Measurements from ENCODE around the gene KCNC1. TPM values are rescaled to one million over a fixed set of nuclear protein-coding genes. Genes with fewer than 3 reads are reported as not detected.

The KCNC1 gene
- total and polyA plus RNA-seq, 2 of the 4 experiments (the other 2 are of a cell fraction), result 0.03 TPM; not detected in 1

- in situ Hi-C loops (cut with MboI; ENCODE audit: low sequenced_read_pairs) (no loop called here), dilution Hi-C loops (cut with HindIII; ENCODE audit: low sequenced_read_pairs, unreplicated experiment) (no loop called here)
- H3K9ac ChIP-seq (ENCODE audit: low read depth, low read length), result no peak overlapping the region
Measured at GRCh38 chr11:17799147-17799546, 64.6 kb downstream of the KCNC1 start.

More at GRCh38 chr11:17799147-17799546, 64.6 kb downstream of the KCNC1 start:
- H3K14ac ChIP-seq (replicated peaks; ENCODE audit: low read depth, low read length), result no peak overlapping the region
- intact Hi-C loops (cut with micrococcal nuclease), result no loop called here
- no peak overlapping the region for H3K4me3 ChIP-seq (ENCODE audit: insufficient read depth, low read depth, low read length)
- no peaks in the 10 kb centered on the region for H3K79me1 ChIP-seq (ENCODE audit: low read depth in 1 of 2, low read length in 2 of 2)
- ATAC-seq (ENCODE audit: low read depth), result no peak
- H2AK9ac ChIP-seq (replicated peaks; ENCODE audit: low read depth, low read length, poor library complexity), result no peak overlapping the region
- no peak overlapping the region for H2BK20ac ChIP-seq (ENCODE audit: low read depth, low read length)
- no peak overlapping the region for H4K8ac ChIP-seq (ENCODE audit: low read depth in 2 of 2, low read length in 2 of 2)
- H3K4me2 ChIP-seq (ENCODE audit: low read depth, low read length), result no peak overlapping the region
- WGBS, 2 experiments (ENCODE audit: extremely low coverage in 2 of 2, insufficient read length in 1 of 2), result no CpG with 5 or more reads among the region's 5 CpGs
- H2BK15ac ChIP-seq (ENCODE audit: low read depth, low read length), result no peak overlapping the region
- BruUV-seq (replicated peaks), result no TSS peak
- peaks cover 6% of the 10 kb centered on the region for H3K4me1 ChIP-seq (ENCODE audit: control insufficient read depth, insufficient read depth, low read length)
- H2AFZ ChIP-seq (replicated peaks; ENCODE audit: low read length, poor library complexity), result no peak overlapping the region
- H3K23ac ChIP-seq (ENCODE audit: low read depth, low read length), result no peak overlapping the region
- H4K20me1 ChIP-seq (ENCODE audit: insufficient read depth, low read length), result no peaks in the 10 kb centered on the region
- no peaks in the 10 kb centered on the region for H3K36me3 ChIP-seq (ENCODE audit: control insufficient read depth, insufficient read depth, low read length)
- H4K5ac ChIP-seq (ENCODE audit: low read depth, low read length), result no peak overlapping the region
- H4K91ac ChIP-seq (ENCODE audit: insufficient read depth, low read depth, low read length), result no peak overlapping the region
- H2BK120ac ChIP-seq (ENCODE audit: low read depth, low read length), result no peak overlapping the region
- H3K56ac ChIP-seq (ENCODE audit: extremely low read depth, insufficient read depth, low read length), result no peak overlapping the region
- H3K27ac ChIP-seq (ENCODE audit: insufficient read depth, low read length), result no peak overlapping the region
- no peaks in the 10 kb centered on the region for H3K9me1 ChIP-seq (ENCODE audit: insufficient read depth, low read length)
- TF ChIP-seq FOS (IDR thresholded peaks at IDR 0.05; ENCODE audit: low read depth, low read length) (no peak), CEBPB (IDR thresholded peaks at IDR 0.05; ENCODE audit: low read depth, low read length) (no peak), NFE2L2 (IDR thresholded peaks at IDR 0.05; ENCODE audit: low read depth, low read length) (no peak), CHD1 (IDR thresholded peaks at IDR 0.05; ENCODE audit: low read depth, low read length) (no peak), RCOR1 (IDR thresholded peaks at IDR 0.05; ENCODE audit: insufficient replicate concordance, low read length) (no peak)
- TF ChIP-seq, protein P1, sequence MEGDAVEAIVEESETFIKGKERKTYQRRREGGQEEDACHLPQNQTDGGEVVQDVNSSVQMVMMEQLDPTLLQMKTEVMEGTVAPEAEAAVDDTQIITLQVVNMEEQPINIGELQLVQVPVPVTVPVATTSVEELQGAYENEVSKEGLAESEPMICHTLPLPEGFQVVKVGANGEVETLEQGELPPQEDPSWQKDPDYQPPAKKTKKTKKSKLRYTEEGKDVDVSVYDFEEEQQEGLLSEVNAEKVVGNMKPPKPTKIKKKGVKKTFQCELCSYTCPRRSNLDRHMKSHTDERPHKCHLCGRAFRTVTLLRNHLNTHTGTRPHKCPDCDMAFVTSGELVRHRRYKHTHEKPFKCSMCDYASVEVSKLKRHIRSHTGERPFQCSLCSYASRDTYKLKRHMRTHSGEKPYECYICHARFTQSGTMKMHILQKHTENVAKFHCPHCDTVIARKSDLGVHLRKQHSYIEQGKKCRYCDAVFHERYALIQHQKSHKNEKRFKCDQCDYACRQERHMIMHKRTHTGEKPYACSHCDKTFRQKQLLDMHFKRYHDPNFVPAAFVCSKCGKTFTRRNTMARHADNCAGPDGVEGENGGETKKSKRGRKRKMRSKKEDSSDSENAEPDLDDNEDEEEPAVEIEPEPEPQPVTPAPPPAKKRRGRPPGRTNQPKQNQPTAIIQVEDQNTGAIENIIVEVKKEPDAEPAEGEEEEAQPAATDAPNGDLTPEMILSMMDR (conservative IDR thresholded peaks at IDR 0.05; ENCODE audit: low read depth, low read length), result no peak
- no peak overlapping the region for H3K4ac ChIP-seq (ENCODE audit: low read depth, low read length)
- no peak overlapping the region for H2BK5ac ChIP-seq (ENCODE audit: low read depth, low read length, poor library complexity, severe bottlenecking)
- CTCF ChIA-PET, result no interaction called here
- no peaks in the 10 kb centered on the region for H3K9me3 ChIP-seq (ENCODE audit: control insufficient read depth, insufficient read depth, low read length)
- no peak overlapping the region for H3K18ac ChIP-seq (ENCODE audit: low read depth, low read length)
- no peak overlapping the region for H2AK5ac ChIP-seq (ENCODE audit: low read depth, low read length)
- no peak for DNase-seq
- POLR2A ChIA-PET (ENCODE audit: unreplicated experiment), result interaction anchor here (0.5 kb wide), 1 partner anchor 552 kb away, joined by 4 read pairs; no protein-coding TSS in a partner anchor
- no peaks in the 10 kb centered on the region for H3K27me3 ChIP-seq (ENCODE audit: control insufficient read depth, insufficient read depth, low read length)
